ENCODE measurements around the gene SLC25A13. TPM values are rescaled to one million over a fixed set of nuclear protein-coding genes. Genes with fewer than 3 reads are reported as not detected.

Gene SLC25A13
- total and polyA plus RNA-seq, 2 of the 13 experiments (the other 11 are each of a cell fraction or from before 2014, with no cell fraction given): 36.2 to 84.9 TPM

GRCh38 chr7:96321031-96321657, 754 bp downstream of the SLC25A13 start (continued):
- no peak for TF ChIP-seq GATA4 (IDR thresholded peaks at IDR 0.05; ENCODE audit: borderline replicate concordance, low read depth)
- TF ChIP-seq POLR2AphosphoS5 (IDR thresholded peaks at IDR 0.05; ENCODE audit: low read depth, low read length): peak; percentile 86
- TF ChIP-seq ZNF570 (CRISPR knock-in tag; IDR thresholded peaks at IDR 0.05; ENCODE audit: borderline replicate concordance): no peak
- no peak for TF ChIP-seq HNRNPH1 (optimal IDR thresholded peaks at IDR 0.05; ENCODE audit: low read depth, low read length)
- no peak for TF ChIP-seq SYNCRIP (IDR thresholded peaks at IDR 0.05; ENCODE audit: insufficient read depth, low read depth, low read length)
- TF ChIP-seq ZBTB39 (CRISPR knock-in tag; IDR thresholded peaks at IDR 0.05): no peak
- TF ChIP-seq ZSCAN5A (CRISPR knock-in tag; IDR thresholded peaks at IDR 0.05; ENCODE audit: borderline replicate concordance): no peak
- TF ChIP-seq ZNF597 (CRISPR knock-in tag; IDR thresholded peaks at IDR 0.05): 0 out of 2 replicates have a peak, but pooled peaks have one; percentile 26
- TF ChIP-seq IRF1 (CRISPR knock-in tag; IDR thresholded peaks at IDR 0.05; ENCODE audit: low read depth): no peak
- no peak for TF ChIP-seq ZHX2 (IDR thresholded peaks at IDR 0.05; ENCODE audit: low read depth)
- no peak for TF ChIP-seq ZHX2 (CRISPR knock-in tag; IDR thresholded peaks at IDR 0.05; ENCODE audit: borderline replicate concordance)
- TF ChIP-seq PAF1 (CRISPR knock-in tag; IDR thresholded peaks at IDR 0.05): no peak
- TF ChIP-seq SMC3 (IDR thresholded peaks at IDR 0.05; ENCODE audit: low read length): no peak
- TF ChIP-seq ZNF530 (CRISPR knock-in tag; IDR thresholded peaks at IDR 0.05; ENCODE audit: low read depth): no peak
- TF ChIP-seq HNF4G (IDR thresholded peaks at IDR 0.05; ENCODE audit: borderline replicate concordance, low read depth, low read length): peak; percentile 9; the same call in 1 of the 2 replicates
- TF ChIP-seq HNF4G (CRISPR knock-in tag; IDR thresholded peaks at IDR 0.05; ENCODE audit: borderline replicate concordance, low read depth): no peak
- TF ChIP-seq RFX5 (IDR thresholded peaks at IDR 0.05; ENCODE audit: low read depth, low read length): no peak
